ENCODE data around the gene FOXO3. TPM values are rescaled to one million over a fixed set of nuclear protein-coding genes. Genes with fewer than 3 reads are reported as not detected.

Gene FOXO3
- total RNA-seq, 1 experiment from 2014 or later: 43.8 TPM

DNA sequence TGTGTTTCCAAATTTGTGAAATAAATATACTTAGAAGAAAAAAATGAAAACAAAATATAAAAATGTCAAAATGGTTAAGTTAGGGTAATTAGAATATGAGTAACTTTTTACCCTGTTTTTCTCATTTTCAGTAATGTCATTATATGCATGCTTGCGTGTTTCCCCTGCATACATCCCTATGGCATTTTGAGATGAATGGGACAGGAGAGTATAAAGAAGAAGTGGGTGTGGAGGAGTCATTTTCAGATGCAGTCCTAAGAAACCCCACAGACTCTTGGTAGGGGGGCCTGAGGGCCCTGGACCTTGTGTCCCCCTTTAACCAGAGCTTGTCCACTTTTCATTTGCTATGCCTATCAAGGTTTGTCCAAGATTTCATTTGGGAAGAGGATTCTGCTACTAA lies 77.2 kb downstream of the FOXO3 start:
- in situ Hi-C loops (cut with HindIII; ENCODE audit: low pct_unique_long_range_greater_than_20kb, low sequenced_read_pairs): no loop called here
- Histone ChIP-seq H3K9me3 (ENCODE audit: control insufficient read depth, insufficient read depth, low read depth, low read length) (no peaks in the 10 kb centered on the region), H3K27ac (ENCODE audit: low read length) (no peak overlapping the region), H3K4me1 (ENCODE audit: control insufficient read depth, insufficient read depth, low read length) (peaks cover 4% of the 10 kb centered on the region; the same call in 1 of the 2 replicates), H3K27me3 (ENCODE audit: control insufficient read depth, insufficient read depth, low read length) (no peaks in the 10 kb centered on the region), H3K4me3 (ENCODE audit: low read depth in 2 of 2, low read length in 2 of 2) (no peak overlapping the region), H3K36me3 (ENCODE audit: control insufficient read depth, insufficient read depth, low read length) (no peaks in the 10 kb centered on the region)
- intact Hi-C loops (cut with micrococcal nuclease; ENCODE audit: unreplicated experiment): no loop called here
- CTCF ChIA-PET: no interaction called here
- TF ChIP-seq SIN3A (IDR thresholded peaks at IDR 0.05; ENCODE audit: borderline replicate concordance, insufficient read depth, low read depth, low read length) (no peak), REST (IDR thresholded peaks at IDR 0.05; ENCODE audit: insufficient read depth in 1 of 2, low read depth in 2 of 2, low read length in 1 of 2) (no peak), CTCF (IDR thresholded peaks at IDR 0.05) (no peak), TCF7L2 (IDR thresholded peaks at IDR 0.05; ENCODE audit: low read depth, low read length) (no peak), POLR2AphosphoS5 (IDR thresholded peaks at IDR 0.05; ENCODE audit: low read depth, low read length) (no peak)
- POLR2A ChIA-PET: interaction anchor here (0.7 kb wide), 1 partner anchor 15 kb away, joined by 4 read pairs; no protein-coding TSS in a partner anchor
- BruUV-seq (replicated peaks): no TSS peak
- no peak for DNase-seq (ENCODE audit: low read depth, low spot score)
- ATAC-seq: no peak

DNA sequence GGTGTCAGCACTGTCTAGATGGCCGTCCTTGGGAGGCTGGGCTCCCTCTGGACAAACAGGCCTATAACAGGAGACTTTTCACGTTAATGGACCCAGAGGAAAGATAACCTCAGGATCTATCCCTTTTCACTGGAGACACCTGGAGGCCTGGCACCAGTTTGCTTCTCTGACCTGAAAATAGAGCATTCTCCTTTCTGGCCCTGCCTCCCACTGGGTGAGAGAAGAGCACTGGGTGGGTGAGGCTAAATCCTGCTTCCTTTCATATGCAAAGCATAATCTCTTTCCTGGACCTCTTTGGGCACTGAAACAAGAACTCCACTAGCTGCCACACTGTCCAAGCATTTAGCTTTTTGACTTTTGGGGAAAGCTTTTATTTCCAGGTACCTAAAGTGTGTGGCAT lies 78.3 kb downstream of the FOXO3 start:
- in situ Hi-C loops (cut with HindIII; ENCODE audit: low pct_unique_long_range_greater_than_20kb, low sequenced_read_pairs): no loop called here
- DNase-seq (ENCODE audit: low read depth, low spot score) (no peak), ATAC-seq (no peak)
- H3K4me3 ChIP-seq (ENCODE audit: low read depth in 2 of 2, low read length in 2 of 2): no peak overlapping the region
- no peak overlapping the region for H3K27ac ChIP-seq (ENCODE audit: low read length)
- no peak for TF ChIP-seq TCF7L2 (IDR thresholded peaks at IDR 0.05; ENCODE audit: low read depth, low read length)
- TF ChIP-seq REST (IDR thresholded peaks at IDR 0.05; ENCODE audit: insufficient read depth in 1 of 2, low read depth in 2 of 2, low read length in 1 of 2): no peak
- TF ChIP-seq SIN3A (IDR thresholded peaks at IDR 0.05; ENCODE audit: borderline replicate concordance, insufficient read depth, low read depth, low read length): no peak
- TF ChIP-seq CTCF (IDR thresholded peaks at IDR 0.05): no peak
- no peak for TF ChIP-seq POLR2AphosphoS5 (IDR thresholded peaks at IDR 0.05; ENCODE audit: low read depth, low read length)
- H3K27me3 ChIP-seq (ENCODE audit: control insufficient read depth, insufficient read depth, low read length): no peaks in the 10 kb centered on the region
- ChIA-PET CTCF (no interaction called here), POLR2A (no interaction called here)
- H3K4me1 ChIP-seq (ENCODE audit: control insufficient read depth, insufficient read depth, low read length): peaks cover 4% of the 10 kb centered on the region; the same call in 1 of the 2 replicates
- BruUV-seq (replicated peaks): no TSS peak
- no peaks in the 10 kb centered on the region for H3K36me3 ChIP-seq (ENCODE audit: control insufficient read depth, insufficient read depth, low read length)
- intact Hi-C loops (cut with micrococcal nuclease; ENCODE audit: unreplicated experiment): no loop called here
- no peaks in the 10 kb centered on the region for H3K9me3 ChIP-seq (ENCODE audit: control insufficient read depth, insufficient read depth, low read depth, low read length)
